ENCODE measurements around the gene FYN.

FYN gene

DNA sequence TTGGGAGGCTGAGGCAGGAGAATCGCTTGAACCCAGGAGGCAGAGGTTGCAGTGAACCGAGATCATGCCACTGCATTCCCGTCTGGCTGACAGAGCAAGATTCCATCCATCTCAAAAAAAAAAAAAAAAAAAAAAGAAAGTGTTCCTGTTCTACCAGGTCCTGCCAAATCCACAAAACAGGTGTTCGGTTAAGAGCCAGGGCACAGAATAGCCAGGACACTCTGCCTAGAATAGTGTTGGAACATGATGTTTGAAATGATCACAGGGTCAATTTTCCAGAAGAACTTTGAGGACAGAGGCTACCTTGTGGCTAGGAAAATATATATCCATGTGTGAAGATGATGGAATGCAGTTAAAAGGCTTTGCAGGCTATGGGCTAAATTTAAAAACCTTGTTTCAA lies 203.9 kb downstream of the FYN start:
- TF ChIP-seq ZFX (IDR thresholded peaks at IDR 0.05), result no peak
- TF ChIP-seq, protein P1, sequence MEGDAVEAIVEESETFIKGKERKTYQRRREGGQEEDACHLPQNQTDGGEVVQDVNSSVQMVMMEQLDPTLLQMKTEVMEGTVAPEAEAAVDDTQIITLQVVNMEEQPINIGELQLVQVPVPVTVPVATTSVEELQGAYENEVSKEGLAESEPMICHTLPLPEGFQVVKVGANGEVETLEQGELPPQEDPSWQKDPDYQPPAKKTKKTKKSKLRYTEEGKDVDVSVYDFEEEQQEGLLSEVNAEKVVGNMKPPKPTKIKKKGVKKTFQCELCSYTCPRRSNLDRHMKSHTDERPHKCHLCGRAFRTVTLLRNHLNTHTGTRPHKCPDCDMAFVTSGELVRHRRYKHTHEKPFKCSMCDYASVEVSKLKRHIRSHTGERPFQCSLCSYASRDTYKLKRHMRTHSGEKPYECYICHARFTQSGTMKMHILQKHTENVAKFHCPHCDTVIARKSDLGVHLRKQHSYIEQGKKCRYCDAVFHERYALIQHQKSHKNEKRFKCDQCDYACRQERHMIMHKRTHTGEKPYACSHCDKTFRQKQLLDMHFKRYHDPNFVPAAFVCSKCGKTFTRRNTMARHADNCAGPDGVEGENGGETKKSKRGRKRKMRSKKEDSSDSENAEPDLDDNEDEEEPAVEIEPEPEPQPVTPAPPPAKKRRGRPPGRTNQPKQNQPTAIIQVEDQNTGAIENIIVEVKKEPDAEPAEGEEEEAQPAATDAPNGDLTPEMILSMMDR (conservative IDR thresholded peaks at IDR 0.05), result no peak
- H3K27ac ChIP-seq, result no peak overlapping the region

DNA sequence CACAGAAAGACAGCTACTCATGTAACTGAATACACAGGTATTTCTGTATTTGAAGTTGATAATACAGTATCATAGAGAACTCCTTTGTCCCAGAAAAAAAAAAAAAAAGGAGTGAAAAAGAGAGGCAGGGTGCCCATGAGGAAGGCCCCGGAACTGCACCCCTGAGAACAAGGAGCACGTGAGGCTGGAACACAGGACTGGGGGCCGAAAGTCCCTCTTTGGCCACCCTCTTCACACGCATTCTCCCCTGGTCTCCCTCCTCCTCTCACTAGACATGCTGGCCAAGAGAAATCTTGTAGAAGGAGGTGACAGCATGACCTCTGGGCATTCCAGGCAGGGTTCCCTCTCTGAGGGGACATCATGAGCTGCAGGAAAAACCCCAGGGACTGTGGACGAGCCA lies 204.8 kb downstream of the FYN start:
- no peak overlapping the region for H3K27ac ChIP-seq
- TF ChIP-seq ZFX (IDR thresholded peaks at IDR 0.05), result no peak
- TF ChIP-seq, protein P1 (conservative IDR thresholded peaks at IDR 0.05), result no peak; the same call in 1 of the 2 replicates

DNA sequence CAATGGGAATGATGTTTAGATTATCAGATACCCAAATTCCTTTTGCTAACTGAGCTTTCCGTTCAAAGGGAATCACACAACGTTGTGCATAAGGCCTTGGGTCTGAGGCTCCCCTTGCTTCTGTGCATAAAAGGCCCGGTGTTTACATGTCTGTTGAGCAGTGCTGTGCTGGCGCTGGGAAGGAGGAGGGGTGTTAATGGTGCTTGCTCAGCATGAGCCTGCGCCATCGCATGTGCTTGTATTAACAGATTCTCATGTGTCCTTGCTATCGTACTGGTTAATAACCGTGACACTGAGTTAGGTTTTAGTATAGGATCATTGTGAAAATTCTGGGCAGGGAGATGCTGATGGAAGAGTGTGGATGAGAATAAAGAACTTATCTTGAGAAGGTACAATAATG lies 205.3 kb downstream of the FYN start:
- TF ChIP-seq, protein P1 (conservative IDR thresholded peaks at IDR 0.05), result no peak
- TF ChIP-seq ZFX (IDR thresholded peaks at IDR 0.05), result no peak
- H3K27ac ChIP-seq, result no peak overlapping the region

DNA sequence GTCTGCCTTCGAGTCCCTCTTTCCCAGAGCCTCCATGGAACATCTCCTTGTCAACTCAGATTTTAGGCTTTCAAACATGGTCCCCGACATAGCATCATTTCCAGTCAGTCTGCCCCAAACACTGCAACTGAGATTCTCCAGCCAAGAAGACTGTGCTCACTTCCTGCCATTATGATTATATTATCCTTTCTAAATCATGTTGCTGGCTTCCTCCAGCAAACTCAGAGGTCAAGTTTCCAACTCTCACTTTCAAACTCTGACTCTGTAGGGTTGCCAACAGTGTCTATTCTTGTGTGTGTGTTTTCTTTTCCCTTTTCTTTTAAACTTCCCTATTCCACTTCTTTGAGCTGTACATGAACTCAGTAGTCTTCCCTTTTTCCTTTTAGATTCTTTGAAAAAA lies 206.4 kb downstream of the FYN start:
- TF ChIP-seq, protein P1 (conservative IDR thresholded peaks at IDR 0.05), result no peak
- no peak for TF ChIP-seq ZFX (IDR thresholded peaks at IDR 0.05)
- H3K27ac ChIP-seq, result no peak overlapping the region

DNA sequence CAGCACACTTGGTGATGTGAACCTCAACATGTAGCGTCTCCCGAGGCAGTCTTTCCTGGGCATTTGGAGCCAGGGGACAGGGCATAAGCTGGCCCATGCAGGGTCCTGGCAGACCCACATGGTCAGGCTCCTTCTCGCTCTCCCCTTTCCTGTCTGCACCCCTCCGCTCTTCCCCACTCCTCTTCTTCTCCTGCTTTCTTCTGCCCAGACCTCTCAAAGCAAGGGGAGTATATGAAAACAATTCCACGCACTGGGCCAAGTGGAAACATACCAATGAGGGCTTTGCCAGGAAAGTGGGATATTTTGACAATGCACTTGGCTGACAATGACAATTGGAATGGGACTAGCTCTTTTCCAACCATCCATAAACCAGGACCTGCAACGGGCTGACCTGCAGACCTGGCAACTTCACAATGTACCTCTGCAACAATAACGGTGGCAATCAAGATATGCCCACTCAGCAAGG lies 208.7 kb downstream of the FYN start:
- no peak overlapping the region for H3K27ac ChIP-seq
- TF ChIP-seq, protein P1 (conservative IDR thresholded peaks at IDR 0.05), result no peak
- no peak for TF ChIP-seq ZFX (IDR thresholded peaks at IDR 0.05)

DNA sequence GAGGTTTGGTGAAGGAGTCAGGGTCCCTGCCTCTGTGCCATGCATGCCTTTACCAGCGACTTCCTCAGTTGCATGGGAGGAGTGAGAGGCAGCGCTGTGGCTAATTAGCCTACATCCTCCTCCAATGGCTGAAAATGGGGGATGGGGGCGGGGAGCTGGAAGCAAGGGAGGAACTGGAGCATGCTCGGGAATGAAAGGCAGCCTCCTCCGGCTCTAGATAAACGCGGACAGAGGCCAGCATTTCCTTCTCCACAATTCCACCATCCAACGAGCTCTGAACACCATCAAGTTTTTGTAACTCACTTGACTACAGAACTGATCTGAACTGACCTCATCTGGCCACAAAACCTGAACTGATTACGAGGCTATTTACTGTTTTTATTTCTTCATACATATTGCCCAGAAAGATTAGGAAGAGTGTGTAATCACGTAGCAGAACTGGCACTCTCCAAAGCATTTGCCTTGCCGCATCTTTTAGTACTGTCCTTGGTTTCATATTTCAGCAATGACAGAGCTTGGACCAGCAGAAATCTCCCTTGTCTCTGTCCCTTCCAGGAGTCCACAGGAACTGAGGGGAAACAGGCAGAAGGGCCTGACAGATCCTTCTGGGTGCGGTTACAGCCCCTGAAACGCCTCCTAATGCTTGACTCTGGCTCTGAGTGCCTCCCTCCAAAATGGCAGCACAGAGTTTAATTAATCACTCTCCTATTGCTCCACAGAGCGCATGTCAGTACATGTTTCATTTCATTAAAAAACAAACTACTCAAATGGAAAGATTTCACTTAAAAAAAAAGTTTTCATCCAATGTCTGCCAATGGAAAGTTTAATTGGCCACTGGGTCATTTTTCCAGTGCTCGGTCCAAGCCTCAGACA lies 209.3 kb downstream of the FYN start:
- no peak overlapping the region for H3K27ac ChIP-seq
- TF ChIP-seq ZFX (IDR thresholded peaks at IDR 0.05), result no peak
- TF ChIP-seq, protein P1 (conservative IDR thresholded peaks at IDR 0.05), result no peak

DNA sequence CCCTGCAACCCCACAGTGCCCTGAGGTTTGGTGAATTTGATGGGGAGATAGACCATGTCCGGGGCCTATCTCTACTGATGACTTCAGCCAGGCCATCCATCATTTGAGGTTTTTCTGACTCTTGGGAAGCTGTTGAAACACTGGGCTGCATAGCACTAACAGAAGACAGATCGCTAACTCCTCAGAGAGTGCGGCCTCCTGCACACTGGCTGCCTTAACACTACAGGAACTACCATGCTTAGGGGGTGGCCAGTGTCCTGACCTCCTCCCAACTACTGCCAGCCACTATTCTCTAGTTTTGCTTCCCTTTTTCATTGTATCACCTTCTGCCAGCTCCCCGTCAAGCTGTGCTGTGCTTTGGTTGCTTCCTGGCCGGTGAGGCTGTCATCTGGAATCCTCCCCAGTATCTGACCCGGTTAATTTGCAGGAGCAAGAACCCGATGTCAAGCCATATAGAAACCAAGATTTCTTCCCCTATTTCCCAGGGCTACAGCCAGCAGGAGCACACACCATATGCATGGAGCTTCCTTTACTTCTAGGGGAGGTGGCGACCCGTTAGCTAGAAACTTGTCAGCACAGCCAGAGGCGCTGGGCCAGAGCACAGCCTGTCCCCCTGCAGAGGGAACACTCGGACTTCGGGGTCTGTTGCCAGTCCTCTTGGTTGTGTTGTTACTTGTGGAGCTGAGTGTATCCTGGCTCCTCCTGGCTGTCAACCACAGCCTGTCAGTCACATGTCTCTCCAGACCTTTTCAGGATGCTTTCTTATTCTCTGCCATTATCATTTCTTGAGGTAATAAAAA lies 210.3 kb downstream of the FYN start:
- TF ChIP-seq, protein P1 (conservative IDR thresholded peaks at IDR 0.05), result no peak
- no peak for TF ChIP-seq ZFX (IDR thresholded peaks at IDR 0.05)

More for the DNA sequence above, 210.3 kb downstream of the FYN start:
- H3K27ac ChIP-seq, result peak overlapping the region; percentile 49

Measured in C4-2B (cell line).